AG09309 (cell line): ENCODE results near the gene COA4.

Experiments
- DNase-seq: peaks from one replicate; pipeline ENCODE4 v3.0.0-alpha.2; 2010; ENCODE audit warnings: low read depth
- H3K4me3 ChIP-seq: 2 replicates; pipeline ENCODE4 v1.5.1; 2011; ENCODE audit warnings: mild to moderate bottlenecking, low read depth, low read length, moderate library complexity; ENCODE audit not compliant: control insufficient read depth
- CTCF ChIP-seq: IDR thresholded peaks from 2 replicates; pipeline ENCODE4 v1.5.1; 2011; ENCODE audit warnings: mild to moderate bottlenecking, low read depth, low read length, inconsistent platforms; ENCODE audit not compliant: insufficient read depth, control insufficient read depth; ENCODE audit errors: missing control alignments

The COA4 gene

DNA sequence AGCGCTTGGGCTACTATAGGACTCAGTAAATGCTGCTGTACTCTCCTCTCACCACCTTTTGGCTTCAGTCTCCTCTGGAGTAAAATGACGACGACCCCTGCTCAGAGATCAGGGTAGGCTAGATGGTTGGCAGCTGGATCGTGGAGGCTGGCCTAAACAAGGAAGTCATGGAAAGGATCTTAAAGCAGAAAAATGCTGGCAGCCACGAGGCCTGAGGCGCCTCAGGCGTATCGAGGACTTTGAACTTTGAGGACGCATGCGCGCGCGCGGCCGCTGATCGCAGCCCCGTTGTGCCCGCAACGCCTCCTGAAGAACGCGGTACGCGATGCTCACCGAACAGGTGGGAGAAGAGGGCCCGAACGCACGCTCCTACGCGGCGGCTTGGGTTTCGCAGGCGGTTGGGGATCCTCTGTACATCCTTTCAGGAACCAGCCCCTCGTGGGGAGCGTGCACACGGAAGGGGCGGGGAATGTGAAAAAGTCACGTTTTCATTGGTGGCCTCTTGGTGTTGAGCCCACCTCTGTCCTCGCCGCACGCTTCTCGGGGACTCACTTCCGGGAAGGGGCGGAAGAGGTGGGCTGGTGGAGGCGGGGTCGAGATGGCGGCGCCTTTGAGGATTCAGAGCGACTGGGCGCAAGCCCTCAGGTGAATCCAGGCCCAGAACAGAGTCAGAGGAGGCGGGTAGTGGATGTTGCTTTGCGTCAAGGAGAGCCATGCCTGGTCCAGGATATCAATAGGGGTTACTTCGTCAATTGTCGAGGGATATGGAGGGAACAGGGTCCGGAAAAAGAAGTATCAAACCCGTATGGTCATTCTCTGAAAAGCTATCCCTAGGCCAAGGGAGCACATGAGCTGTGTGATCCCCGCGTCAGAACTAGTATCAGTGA is at the start of gene COA4, which contains the start of gene PAAF1:
COA4 (minus strand) TSS at position 423 of the 887 bp plus-strand sequence. CDS start 3,468 bp downstream, outside the sequence.
PAAF1 (plus strand) TSS at position 576 of the 887 bp plus-strand sequence; CDS start at position 599, 23 bp downstream.
- no peak for TF ChIP-seq CTCF
- peak within 1 kb of the TSS; percentile 83 for H3K4me3 ChIP-seq
- DNase-seq: peak; percentile 71

GRCh38 chr11:73921180-73921579 is 44.5 kb upstream of the COA4 start:
- no peak overlapping the region for H3K4me3 ChIP-seq
- DNase-seq: no peak
- no peak for TF ChIP-seq CTCF

DNA sequence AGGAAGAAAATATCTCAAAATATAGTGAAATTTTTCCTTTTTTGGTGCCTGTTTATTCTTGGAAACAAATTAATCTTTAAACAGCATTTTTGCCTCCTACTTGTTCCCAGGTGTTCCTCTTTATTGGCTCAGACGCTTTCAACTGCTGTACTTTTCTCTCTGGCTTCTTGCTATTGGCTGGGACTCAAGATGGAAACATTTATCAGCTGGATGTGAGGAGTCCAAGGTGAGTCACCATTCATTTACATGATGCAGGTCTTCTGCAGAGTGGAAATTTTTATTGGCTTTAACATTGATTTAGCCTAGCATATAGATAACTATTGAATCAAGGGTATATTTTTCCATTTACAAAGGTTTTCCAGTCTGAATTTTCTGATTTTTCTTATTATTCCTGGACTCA is 39.8 kb upstream of the COA4 start:
- no peak for DNase-seq
- no peak for TF ChIP-seq CTCF
- H3K4me3 ChIP-seq: no peak overlapping the region

- no peak for DNase-seq
- no peak overlapping the region for H3K4me3 ChIP-seq
- TF ChIP-seq CTCF: no peak
These were observed 37.6 kb upstream of the COA4 start for GRCh38 chr11:73914284-73914683.

DNA sequence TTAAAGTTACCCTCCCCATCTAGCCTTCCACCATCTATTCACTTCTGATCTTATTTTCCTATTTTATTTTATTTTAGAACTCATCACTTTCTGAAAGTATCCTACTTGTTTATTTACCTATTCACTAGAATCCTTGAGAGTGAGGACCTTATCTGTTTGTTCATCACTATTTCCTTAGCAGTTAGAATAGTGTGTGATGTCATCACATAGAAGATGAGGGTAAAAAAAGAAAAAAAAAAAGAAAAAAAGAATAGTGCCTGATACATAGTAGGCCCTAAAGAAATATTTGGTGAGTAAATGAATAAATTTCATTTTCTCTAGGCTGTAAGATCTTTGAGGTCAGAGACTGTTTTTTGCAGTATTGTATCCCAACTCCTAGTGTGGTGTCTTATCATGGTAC is 36.8 kb upstream of the COA4 start:
- no peak for TF ChIP-seq CTCF
- DNase-seq: no peak
- no peak overlapping the region for H3K4me3 ChIP-seq

DNA sequence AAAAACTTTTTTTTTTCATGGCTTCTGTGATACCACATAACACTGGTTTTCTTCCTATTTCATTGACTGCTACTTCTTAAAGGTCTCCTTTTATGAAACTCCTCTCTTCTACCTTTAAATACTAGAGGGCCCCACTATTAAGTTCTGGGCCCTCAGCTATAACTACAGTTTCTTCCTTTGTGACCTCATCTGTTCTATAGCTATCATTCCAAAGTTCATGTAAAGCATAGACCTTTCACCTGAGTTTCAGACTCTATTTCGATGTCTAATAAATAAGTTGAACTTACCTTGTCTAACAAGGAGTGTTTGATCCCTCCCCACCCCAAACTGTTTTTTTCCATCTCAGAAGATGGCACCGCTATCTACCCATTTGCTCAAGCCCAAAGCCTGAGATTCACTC is 35.4 kb upstream of the COA4 start:
- DNase-seq: no peak
- no peak for TF ChIP-seq CTCF
- no peak overlapping the region for H3K4me3 ChIP-seq

DNA sequence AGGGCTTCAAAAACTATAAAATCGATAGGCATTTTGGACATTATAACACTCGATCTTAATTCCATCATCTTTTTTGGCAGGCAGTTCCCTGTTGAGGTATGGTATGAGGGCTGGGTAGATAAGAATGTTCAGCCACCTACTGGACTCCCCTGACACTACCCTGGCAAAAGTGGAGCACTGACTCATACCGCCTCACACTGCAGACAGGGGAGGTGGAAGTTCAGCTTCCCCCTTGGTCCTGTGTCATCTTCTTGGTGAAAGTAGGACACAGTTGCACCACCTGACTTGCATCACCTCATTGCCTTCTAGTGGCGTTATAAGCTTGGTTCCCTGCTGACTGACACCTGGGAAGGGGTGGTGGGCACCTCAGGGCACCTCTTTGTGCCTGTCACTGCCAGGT is 30.5 kb upstream of the COA4 start:
- peak; percentile 41 for TF ChIP-seq CTCF
- DNase-seq: no peak
- H3K4me3 ChIP-seq: no peak overlapping the region
